Tracheal epithelial cell (primary cell): ENCODE results near the gene DCX. TPM values are rescaled to one million over a fixed set of nuclear protein-coding genes. Genes with fewer than 3 reads are reported as not detected.

Experiments
- total RNA-seq: library from RNA; depleted of rRNA; stranded (reverse); fragments of >200 nt; gene quantifications from 2 replicates; pipeline ENCODE4 v1.2.1, GENCODE V29; 2014

The DCX gene
- total RNA-seq = not detected in 2 replicates

GRCh38 chrX:111411983-111412382 is at the start of gene DCX:
Gene DCX, minus strand, starts transcription at chrX:111412192. Its CDS starts 1,794 bp downstream, at chrX:111410398.

GRCh38 chrX:111270339-111270738 is 141.7 kb downstream of the DCX start, which contains the start of gene CAPN6:
Gene CAPN6, minus strand, starts transcription at chrX:111270483. Its CDS starts 6,547 bp downstream, at chrX:111263936.

Other genes starting within 250 kb of the DCX start
- gene CAPN6, start 141.7 kb downstream of the DCX start, total RNA-seq = 0.24 TPM in 1 of 2 replicates, not detected in the other
- gene SERTM2, start 99.5 kb upstream of the DCX start, total RNA-seq = not detected in 2 replicates